Thyroid gland (tissue), 4 donors: ENCODE data around the gene FNDC3B. TPM values are rescaled to one million over a fixed set of nuclear protein-coding genes. Genes with fewer than 3 reads are reported as not detected.
A peak's percentile ranks its signal among the peaks of the same experiment; 100 is the strongest.

Experiments
- DNase-seq, 2 donors: peaks; one replicate each; pipeline ENCODE4 v3.0.0-alpha.2; 2019
- H3K27ac ChIP-seq, 3 donors: fragments of 200-600 bp; sonication (generic); 1 replicate in 2 of 3; 2 replicates in 1 of 3; pipeline ENCODE4 v1.5.1; 2016 to 2019; ENCODE audit warnings: mild to moderate bottlenecking in 1 of 3, moderate library complexity in 1 of 3
- H3K27me3 ChIP-seq: fragments of 200-600 bp; sonication (generic); one replicate; pipeline ENCODE4 v1.5.1; 2019
- H3K36me3 ChIP-seq, 2 donors: fragments of 200-600 bp; sonication (generic); one replicate each; pipeline ENCODE4 v1.5.1; 2016 to 2019
- H3K4me1 ChIP-seq, 2 donors: fragments of 200-600 bp; sonication (generic); one replicate each; pipeline ENCODE4 v1.5.1; 2017 to 2019
- H3K4me3 ChIP-seq, 3 donors: fragments of 200-600 bp; sonication (generic); replicated peaks in 1 of 3; 1 replicate in 2 of 3; 2 replicates in 1 of 3; pipeline ENCODE4 v1.5.1; 2016; ENCODE audit warnings: mild to moderate bottlenecking in 1 of 3
- H3K9me3 ChIP-seq: fragments of 200-600 bp; sonication (generic); one replicate; pipeline ENCODE4 v1.5.1; 2017
- POLR2A ChIP-seq, 2 donors: fragments of 450-650 bp; IDR thresholded peaks; one replicate each; pipeline ENCODE4 v1.6.1; 2017; ENCODE audit warnings: antibody characterized with exemption in 2 of 2, mild to moderate bottlenecking in 2 of 2, moderate library complexity in 1 of 2
- WGBS, 2 donors: methylation state at CpG; one replicate each; pipeline ENCODE4 v1.1.5; 2017; 5-methylcytosine and 5-hydroxymethylcytosine counted together
- intact Hi-C: fragments of 100-400 bp; cut with DNase I; formaldehyde crosslinking; loops from one replicate; pipeline ENCODE4 v1.15.1; 2023
- total RNA-seq, 4 donors: library from RNA; depleted of rRNA; stranded (reverse); fragments of >200 nt; gene quantifications; one replicate each; pipeline ENCODE4 v1.2.3, GENCODE V29; 2016
- TF ChIP-seq, protein P1 (sequence below), 6 experiments: fragments of 200-600 bp in 3 of 6; fragments of 450-650 bp in 3 of 6; sonication (generic) in 3 of 6; IDR thresholded peaks; one replicate each; pipeline ENCODE4 v1.5.1; 2016 to 2019; ENCODE audit warnings: antibody characterized with exemption in 6 of 6, mild to moderate bottlenecking in 2 of 6, inconsistent platforms in 1 of 6, moderate library complexity in 1 of 6

FNDC3B gene
- total RNA-seq, 4 donors from 2014 or later = 118 to 172 (median 146) TPM

DNA sequence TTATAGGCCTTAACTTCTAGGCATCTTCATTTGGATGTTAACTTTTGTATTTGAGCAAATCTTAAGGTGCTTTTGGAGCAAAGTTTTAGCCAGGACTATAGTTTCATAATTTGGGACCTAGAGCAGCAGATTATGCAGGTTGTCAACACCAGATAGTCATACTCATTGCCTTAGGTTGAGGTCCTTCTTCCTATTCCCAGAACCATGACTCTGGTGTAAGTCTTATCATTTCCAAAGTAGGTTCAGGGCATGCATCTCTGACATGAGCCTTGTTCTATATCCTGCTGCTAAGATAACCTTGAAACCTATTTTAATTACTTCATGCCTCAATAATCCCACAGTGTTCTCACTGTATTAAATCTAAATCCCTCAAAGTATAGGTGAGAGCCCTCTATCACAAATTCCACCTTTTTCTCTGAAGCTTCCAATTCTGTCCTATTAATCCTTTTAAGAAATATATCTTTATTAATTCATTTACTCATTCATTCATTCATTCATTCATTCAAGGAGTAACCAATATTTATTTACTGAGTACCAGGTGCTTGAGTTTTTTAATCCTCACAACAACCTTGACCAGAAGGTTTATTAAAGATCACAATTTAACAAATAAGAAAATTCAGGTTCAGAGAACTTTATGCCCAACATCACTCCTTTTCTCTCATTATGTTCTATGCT, 2.7 kb upstream of the FNDC3B start:
- intact Hi-C loops = loop anchor here (5.0 kb wide), 1 partner anchor 296 kb away; no protein-coding TSS in a partner anchor
- Histone ChIP-seq H3K27ac (no peak overlapping the region), H3K4me3 (no peak overlapping the region), H3K27me3 (no peaks in the 10 kb centered on the region), H3K9me3 (no peaks in the 10 kb centered on the region), H3K36me3 (no peaks in the 10 kb centered on the region), H3K4me1 (peaks cover 0 to 8% of the 10 kb centered on the region in 2 donors)
- DNase-seq = no peak
- TF ChIP-seq, protein P1, sequence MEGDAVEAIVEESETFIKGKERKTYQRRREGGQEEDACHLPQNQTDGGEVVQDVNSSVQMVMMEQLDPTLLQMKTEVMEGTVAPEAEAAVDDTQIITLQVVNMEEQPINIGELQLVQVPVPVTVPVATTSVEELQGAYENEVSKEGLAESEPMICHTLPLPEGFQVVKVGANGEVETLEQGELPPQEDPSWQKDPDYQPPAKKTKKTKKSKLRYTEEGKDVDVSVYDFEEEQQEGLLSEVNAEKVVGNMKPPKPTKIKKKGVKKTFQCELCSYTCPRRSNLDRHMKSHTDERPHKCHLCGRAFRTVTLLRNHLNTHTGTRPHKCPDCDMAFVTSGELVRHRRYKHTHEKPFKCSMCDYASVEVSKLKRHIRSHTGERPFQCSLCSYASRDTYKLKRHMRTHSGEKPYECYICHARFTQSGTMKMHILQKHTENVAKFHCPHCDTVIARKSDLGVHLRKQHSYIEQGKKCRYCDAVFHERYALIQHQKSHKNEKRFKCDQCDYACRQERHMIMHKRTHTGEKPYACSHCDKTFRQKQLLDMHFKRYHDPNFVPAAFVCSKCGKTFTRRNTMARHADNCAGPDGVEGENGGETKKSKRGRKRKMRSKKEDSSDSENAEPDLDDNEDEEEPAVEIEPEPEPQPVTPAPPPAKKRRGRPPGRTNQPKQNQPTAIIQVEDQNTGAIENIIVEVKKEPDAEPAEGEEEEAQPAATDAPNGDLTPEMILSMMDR (IDR thresholded peaks at IDR 0.05) = no peak
- no peak for TF ChIP-seq POLR2A (IDR thresholded peaks at IDR 0.05)

DNA sequence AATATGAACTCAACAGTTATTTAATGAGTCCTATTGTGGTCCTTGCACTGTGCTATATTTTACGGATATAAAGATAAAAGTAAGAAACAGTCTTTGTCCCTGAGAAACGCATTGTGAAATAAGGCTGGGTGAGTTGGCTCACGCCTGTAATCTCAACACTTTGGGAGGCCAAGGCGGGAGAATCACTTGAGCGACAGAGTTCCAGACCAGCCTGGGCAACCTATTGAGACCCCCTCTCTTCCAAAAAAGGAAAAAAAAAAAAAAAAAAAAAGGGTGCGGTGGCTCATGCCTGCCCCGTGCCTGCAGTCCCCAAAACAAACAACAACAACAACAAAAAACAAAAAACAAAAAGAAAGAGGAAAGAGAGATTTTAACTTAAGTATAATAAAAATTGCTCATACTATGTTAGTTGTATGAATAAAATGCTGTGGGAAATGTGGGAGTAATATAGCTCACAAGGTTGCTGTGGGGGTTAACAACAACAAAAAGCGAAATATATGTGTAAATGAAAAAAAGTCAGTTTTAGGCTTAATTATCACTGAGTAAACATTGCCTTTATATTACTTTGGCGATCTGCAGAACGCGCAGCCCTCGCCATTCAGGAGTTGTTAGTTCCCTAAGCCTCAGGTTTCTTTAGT, 461 bp upstream of the FNDC3B start:
- no peak for TF ChIP-seq POLR2A (IDR thresholded peaks at IDR 0.05)
- peak in 1 of 2 donors; percentile 21 for DNase-seq
- intact Hi-C loops = loop anchor here (5.0 kb wide), 1 partner anchor 293 kb away; no protein-coding TSS in a partner anchor
- 38 to 40% methylated on average over 12 of the region's 12 CpGs for WGBS, 2 donors
- Histone ChIP-seq H3K4me1 (peaks cover 7 to 23% of the 10 kb centered on the region in 2 donors), H3K27me3 (no peaks in the 10 kb centered on the region), H3K27ac (peak overlapping the region; percentile 39 to 98 (median 94)), H3K4me3 (peak overlapping the region in 2 of 3 donors; percentile 87 to 94), H3K36me3 (no peaks in the 10 kb centered on the region), H3K9me3 (no peaks in the 10 kb centered on the region)

DNA sequence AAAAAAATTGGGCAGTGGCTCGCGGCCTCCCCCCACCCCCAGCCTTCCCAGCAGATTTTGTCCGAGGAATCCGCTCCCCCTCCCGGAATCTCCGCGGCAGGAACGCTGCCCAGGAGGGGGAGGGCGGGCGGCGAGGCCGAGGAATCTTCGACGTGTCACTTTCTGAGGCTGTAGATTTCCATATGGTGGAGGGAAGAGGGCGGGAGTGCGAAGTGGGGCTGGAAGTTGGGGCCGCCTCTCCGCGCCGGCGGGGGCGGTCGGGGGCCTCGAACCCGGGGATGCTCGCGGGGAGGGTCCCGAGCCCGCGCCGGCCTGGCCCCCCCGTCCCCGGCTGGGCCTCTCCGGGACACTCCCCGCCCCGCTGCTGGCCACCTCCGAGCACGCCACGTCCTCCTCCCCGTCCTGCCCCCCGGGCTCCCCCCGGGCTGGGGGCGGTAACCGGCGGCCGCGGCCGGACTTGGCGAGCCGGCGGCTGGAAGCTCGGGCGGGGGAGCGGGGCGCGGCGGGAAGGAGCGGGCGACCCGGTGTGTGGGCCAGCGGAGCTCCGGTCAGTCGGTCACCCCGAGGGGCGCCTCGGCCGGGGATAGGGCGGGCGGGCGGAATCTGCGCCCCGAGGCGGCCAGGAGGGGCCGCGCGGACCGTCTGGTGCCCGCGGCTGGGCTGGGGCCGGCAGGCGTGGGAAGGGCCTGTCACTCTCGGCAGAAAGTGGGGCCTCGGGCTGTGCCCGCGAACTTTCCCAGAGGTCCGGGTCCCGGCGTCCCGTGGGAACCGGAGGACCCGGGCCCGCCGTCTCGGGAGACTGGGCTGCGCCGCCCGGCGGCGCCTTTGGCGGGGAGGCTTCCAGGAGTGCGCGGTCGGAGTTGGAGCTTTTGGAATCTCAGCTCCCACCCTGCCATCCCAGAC, 951 bp downstream of the FNDC3B start:
- no peaks in the 10 kb centered on the region for H3K36me3 ChIP-seq
- H3K4me3 ChIP-seq = peak overlapping the region; percentile 87 to 96 (median 94)
- H3K27ac ChIP-seq = peak overlapping the region; percentile 94 to 98 (median 94)
- H3K9me3 ChIP-seq = no peaks in the 10 kb centered on the region
- WGBS, 2 donors = 0 to 1% methylated on average over 15 to 27 of the region's 103 CpGs
- intact Hi-C loops = no loop called here
- TF ChIP-seq, protein P1 (IDR thresholded peaks at IDR 0.05) = peak in 1 of 6 experiments; percentile 4
- peak in 1 of 2 donors; percentile 81 for TF ChIP-seq POLR2A (IDR thresholded peaks at IDR 0.05)
- H3K27me3 ChIP-seq = no peaks in the 10 kb centered on the region
- H3K4me1 ChIP-seq = peaks cover 14 to 33% of the 10 kb centered on the region in 2 donors
- DNase-seq = peak; percentile 86

DNA sequence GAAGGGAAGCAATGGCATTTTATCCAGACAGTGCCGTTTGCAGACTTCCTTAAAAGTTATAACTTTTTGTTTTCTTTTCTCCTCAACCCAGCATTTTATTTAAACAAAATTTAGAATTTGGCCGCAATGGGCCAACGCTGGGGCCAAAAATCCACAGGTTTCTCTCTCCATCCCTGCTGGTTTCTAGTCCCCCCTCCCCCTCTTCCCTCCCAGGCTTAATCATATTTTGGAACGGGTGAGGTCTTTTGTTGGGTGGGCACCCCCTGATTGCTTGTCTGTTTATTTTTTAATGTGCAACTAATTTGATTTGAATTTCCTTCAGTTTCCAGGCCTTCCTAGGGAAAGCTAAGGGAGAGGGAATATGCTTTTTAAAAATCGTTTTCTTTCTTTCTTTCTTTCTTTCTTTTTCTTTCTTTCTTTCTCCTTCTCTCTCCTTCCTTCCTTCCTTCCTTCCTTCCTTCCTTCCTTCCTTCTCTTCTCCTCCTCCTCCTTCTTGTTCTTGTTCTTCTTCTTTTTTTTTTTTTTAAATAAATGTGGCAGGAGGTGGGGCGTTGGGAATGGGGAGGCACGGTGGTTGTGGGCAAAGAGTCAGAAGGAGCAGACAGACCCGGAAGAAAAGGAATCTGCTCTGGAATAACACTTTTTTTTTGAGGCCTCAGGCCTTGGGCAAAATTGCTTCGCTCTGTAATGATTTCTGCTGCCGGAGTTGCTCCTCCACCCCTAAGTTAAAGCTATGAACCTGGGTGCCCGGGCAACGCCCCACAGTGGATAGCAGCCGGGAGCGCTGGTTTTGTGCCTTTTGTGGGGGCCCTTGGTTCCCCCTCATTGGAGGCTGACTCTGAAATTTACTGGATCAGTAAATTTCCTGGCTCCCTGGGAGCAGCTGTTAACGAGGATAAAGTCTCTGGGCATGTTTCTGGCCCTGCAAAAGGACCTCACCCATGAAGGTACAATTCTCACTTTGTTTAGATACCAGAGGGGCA, 1.9 kb downstream of the FNDC3B start:
- no peaks in the 10 kb centered on the region for H3K9me3 ChIP-seq
- TF ChIP-seq, protein P1 (IDR thresholded peaks at IDR 0.05) = no peak
- peak in 1 of 2 donors; percentile 26 for TF ChIP-seq POLR2A (IDR thresholded peaks at IDR 0.05)
- H3K27ac ChIP-seq = peak overlapping the region; percentile 94 to 98 (median 94)
- peak overlapping the region; percentile 87 to 96 (median 94) for H3K4me3 ChIP-seq
- 5 to 6% methylated on average over 15 of the region's 15 CpGs for WGBS, 2 donors
- H3K27me3 ChIP-seq = no peaks in the 10 kb centered on the region
- DNase-seq = peak; percentile 76 to 80
- intact Hi-C loops = no loop called here
- peaks cover 23 to 40% of the 10 kb centered on the region in 2 donors for H3K4me1 ChIP-seq
- H3K36me3 ChIP-seq = no peaks in the 10 kb centered on the region
